IMR-90 (cell line): Measurements from ENCODE around the gene SEC16B. TPM values are rescaled to one million over a fixed set of nuclear protein-coding genes. Genes with fewer than 3 reads are reported as not detected.

Source experiments
- ATAC-seq: fragments of 200-7000 bp; cut with Tn5 transposase; 2 replicates; pipeline ENCODE4 v1.9.1; 2020; ENCODE audit warnings: low read depth, mild to moderate bottlenecking, moderate library complexity
- BruUV-seq: library from RNA; stranded (reverse); fragments of 400-500 nt; replicated peaks from 2 replicates; lab custom pipeline; 2021; lab: Mats Ljungman, UMichigan
- CTCF ChIA-PET: fragments of 300-600 bp; formaldehyde crosslinking; extraction: SDS; loops from one replicate; lab custom pipeline; 2021; ENCODE audit warnings: antibody characterized with exemption; lab: Yijun Ruan, JAX
- POLR2A ChIA-PET: fragments of 300-600 bp; sonication (Branson Sonifier 250); formaldehyde crosslinking; loops from one replicate; lab custom pipeline; 2022; ENCODE audit warnings: antibody characterized with exemption; ENCODE audit not compliant: unreplicated experiment; lab: Charles Lee
- DNase-seq: peaks from one replicate; pipeline ENCODE4 v3.0.0; 2013
- H2AFZ ChIP-seq: replicated peaks from 2 replicates; pipeline ENCODE3; 2013; ENCODE audit warnings: low read length, mild to moderate bottlenecking; ENCODE audit not compliant: poor library complexity
- H2AK5ac ChIP-seq: 2 replicates; pipeline ENCODE4 v1.6.1; 2013; ENCODE audit warnings: low read depth, low read length, inconsistent platforms
- H2AK9ac ChIP-seq: replicated peaks from 2 replicates; pipeline ENCODE3; 2013; ENCODE audit warnings: mild to moderate bottlenecking, low read depth, low read length, moderate library complexity; ENCODE audit not compliant: poor library complexity
- H2BK120ac ChIP-seq: 2 replicates; pipeline ENCODE4 v1.6.1; 2013; ENCODE audit warnings: low read depth, low read length, inconsistent platforms
- H2BK15ac ChIP-seq: 3 replicates; pipeline ENCODE4 v1.6.1; 2013; ENCODE audit warnings: low read depth, low read length, inconsistent platforms
- H2BK20ac ChIP-seq: 2 replicates; pipeline ENCODE4 v1.6.1; 2013; ENCODE audit warnings: low read depth, mild to moderate bottlenecking, inconsistent platforms, low read length, moderate library complexity
- H2BK5ac ChIP-seq: 2 replicates; pipeline ENCODE4 v1.6.1; 2013; ENCODE audit warnings: mild to moderate bottlenecking, low read depth, low read length, inconsistent platforms; ENCODE audit not compliant: poor library complexity, severe bottlenecking
- H3K14ac ChIP-seq: replicated peaks from 2 replicates; pipeline ENCODE4 v1.6.1; 2013; ENCODE audit warnings: low read depth, low read length, inconsistent platforms
- H3K18ac ChIP-seq: 2 replicates; pipeline ENCODE4 v1.6.1; 2013; ENCODE audit warnings: low read depth, low read length, control low read depth
- H3K23ac ChIP-seq: 2 replicates; pipeline ENCODE4 v1.6.1; 2013; ENCODE audit warnings: low read depth, low read length, inconsistent platforms
- H3K27ac ChIP-seq: 2 replicates; pipeline ENCODE4 v1.5.1; 2013; ENCODE audit warnings: mild to moderate bottlenecking, control low read depth, low read length; ENCODE audit not compliant: insufficient read depth
- H3K27me3 ChIP-seq: 2 replicates; pipeline ENCODE4 v1.6.1; 2013; ENCODE audit warnings: low read length; ENCODE audit not compliant: control insufficient read depth, insufficient read depth
- H3K36me3 ChIP-seq: 2 replicates; pipeline ENCODE4 v1.6.1; 2013; ENCODE audit warnings: low read length, mixed read lengths; ENCODE audit not compliant: control insufficient read depth, insufficient read depth
- H3K4ac ChIP-seq: 2 replicates; pipeline ENCODE4 v1.6.1; 2013; ENCODE audit warnings: low read depth, low read length, inconsistent platforms
- H3K4me1 ChIP-seq: 2 replicates; pipeline ENCODE4 v1.6.1; 2013; ENCODE audit warnings: low read length, mixed read lengths; ENCODE audit not compliant: control insufficient read depth, insufficient read depth
- H3K4me2 ChIP-seq: 2 replicates; pipeline ENCODE4 v1.6.1; 2013; ENCODE audit warnings: low read depth, mild to moderate bottlenecking, control low read depth, low read length, moderate library complexity
- H3K4me3 ChIP-seq: 2 replicates; pipeline ENCODE4 v1.5.1; 2013; ENCODE audit warnings: low read depth, mild to moderate bottlenecking, control low read depth, low read length, moderate library complexity; ENCODE audit not compliant: insufficient read depth
- H3K56ac ChIP-seq: 2 replicates; pipeline ENCODE4 v1.6.1; 2013; ENCODE audit warnings: low read length, inconsistent platforms; ENCODE audit not compliant: insufficient read depth; ENCODE audit errors: extremely low read depth
- H3K79me1 ChIP-seq, 2 experiments: 2 replicates each; pipeline ENCODE4 v1.6.1; 2013; ENCODE audit warnings: low read length in 2 of 2, inconsistent platforms in 1 of 2, low read depth in 1 of 2
- H3K9ac ChIP-seq: 2 replicates; pipeline ENCODE4 v1.6.1; 2013; ENCODE audit warnings: low read depth, low read length, control low read depth
- H3K9me1 ChIP-seq: 2 replicates; pipeline ENCODE4 v1.6.1; 2013; ENCODE audit warnings: low read length, inconsistent platforms; ENCODE audit not compliant: insufficient read depth
- H3K9me3 ChIP-seq: 2 replicates; pipeline ENCODE4 v1.6.1; 2013; ENCODE audit warnings: low read length; ENCODE audit not compliant: control insufficient read depth, insufficient read depth
- H4K20me1 ChIP-seq: 2 replicates; pipeline ENCODE4 v1.6.1; 2013; ENCODE audit warnings: low read length, inconsistent platforms; ENCODE audit not compliant: insufficient read depth
- H4K5ac ChIP-seq: 2 replicates; pipeline ENCODE4 v1.6.1; 2013; ENCODE audit warnings: mild to moderate bottlenecking, low read depth, low read length, control low read depth
- H4K8ac ChIP-seq, 2 experiments: 2 replicates each; pipeline ENCODE4 v1.6.1; 2013; ENCODE audit warnings: low read depth in 2 of 2, low read length in 2 of 2, control low read depth in 1 of 2, inconsistent platforms in 1 of 2
- H4K91ac ChIP-seq: 2 replicates; pipeline ENCODE4 v1.6.1; 2013; ENCODE audit warnings: low read depth, low read length, inconsistent platforms; ENCODE audit not compliant: insufficient read depth
- BHLHE40 ChIP-seq: fragments of 150-350 bp; IDR thresholded peaks from 2 replicates; pipeline ENCODE4 v1.6.1; 2016; ENCODE audit warnings: mild to moderate bottlenecking, low read depth, low read length
- CEBPB ChIP-seq: IDR thresholded peaks from 2 replicates; pipeline ENCODE4 v1.6.1; 2012; ENCODE audit warnings: low read depth, low read length, improper control_type of control experiment
- CHD1 ChIP-seq: IDR thresholded peaks from 2 replicates; pipeline ENCODE4 v1.6.1; 2012; ENCODE audit warnings: low read depth, low read length, improper control_type of control experiment
- CTCF ChIP-seq: conservative IDR thresholded peaks from 2 replicates; pipeline ENCODE4 v1.5.1; 2012; ENCODE audit warnings: mild to moderate bottlenecking, low read depth, low read length, improper control_type of control experiment
- ELK1 ChIP-seq: fragments of 150-350 bp; IDR thresholded peaks from 2 replicates; pipeline ENCODE4 v1.6.1; 2016; ENCODE audit warnings: low read depth, mild to moderate bottlenecking, low read length, moderate library complexity, borderline replicate concordance
- MAFK ChIP-seq: IDR thresholded peaks from 2 replicates; pipeline ENCODE4 v1.6.1; 2012; ENCODE audit warnings: low read depth, low read length, improper control_type of control experiment
- MAZ ChIP-seq: IDR thresholded peaks from 2 replicates; pipeline ENCODE4 v1.6.1; 2012; ENCODE audit warnings: low read depth, mild to moderate bottlenecking, low read length, improper control_type of control experiment, moderate library complexity, borderline replicate concordance
- MXI1 ChIP-seq: IDR thresholded peaks from 2 replicates; pipeline ENCODE4 v1.6.1; 2012; ENCODE audit warnings: low read depth, mild to moderate bottlenecking, low read length, moderate library complexity, borderline replicate concordance
- NFE2L2 ChIP-seq: fragments of 150-350 bp; IDR thresholded peaks from 2 replicates; pipeline ENCODE4 v1.6.1; 2016; ENCODE audit warnings: low read depth, mild to moderate bottlenecking, low read length
- POLR2A ChIP-seq: IDR thresholded peaks from 2 replicates; pipeline ENCODE4 v1.6.1; 2012; ENCODE audit warnings: mild to moderate bottlenecking, low read depth, low read length
- RAD21 ChIP-seq: IDR thresholded peaks from 2 replicates; pipeline ENCODE4 v1.6.1; 2012; ENCODE audit warnings: low read length, improper control_type of control experiment
- RCOR1 ChIP-seq: IDR thresholded peaks from 2 replicates; pipeline ENCODE4 v1.6.1; 2012; ENCODE audit warnings: mild to moderate bottlenecking, low read length, improper control_type of control experiment; ENCODE audit not compliant: insufficient replicate concordance
- RFX5 ChIP-seq: IDR thresholded peaks from 2 replicates; pipeline ENCODE4 v1.8.0; 2012; ENCODE audit warnings: low read depth, mild to moderate bottlenecking, low read length, moderate library complexity
- SMC3 ChIP-seq: fragments of 150-350 bp; IDR thresholded peaks from 2 replicates; pipeline ENCODE4 v1.6.1; 2016; ENCODE audit warnings: low read depth, mild to moderate bottlenecking, antibody characterized with exemption, low read length, moderate library complexity
- USF2 ChIP-seq: fragments of 150-350 bp; IDR thresholded peaks from 2 replicates; pipeline ENCODE4 v1.6.1; 2017; ENCODE audit warnings: mild to moderate bottlenecking, antibody characterized with exemption, low read length, low read depth
- WGBS, 2 experiments: methylation state at CpG; one replicate each; pipeline versions ENCODE4 v1.1.5 to v1.1.7; 2013; ENCODE audit warnings: missing lambda C conversion rate in 2 of 2; ENCODE audit not compliant: insufficient read length in 1 of 2; ENCODE audit errors: extremely low coverage in 2 of 2; 5-methylcytosine and 5-hydroxymethylcytosine counted together
- dilution Hi-C: fragments of 300-500 bp; cut with HindIII; formaldehyde crosslinking; loops from one replicate; pipeline ENCODE4 v1.14.3; 2018; ENCODE audit warnings: low sequenced_read_pairs; ENCODE audit not compliant: unreplicated experiment
- in situ Hi-C: fragments of 300-500 bp; cut with MboI; formaldehyde crosslinking; loops from 3 replicates; pipeline ENCODE4 v1.14.3; 2019; ENCODE audit warnings: low sequenced_read_pairs, inconsistent platforms, mixed read lengths
- intact Hi-C: fragments of 100-400 bp; cut with micrococcal nuclease; formaldehyde crosslinking; loops from 2 replicates; pipeline ENCODE4 v1.10.0; 2022
- polyA plus RNA-seq, 3 experiments: library from polyadenylated mRNA; depleted of rRNA; stranded (reverse); fragments of >200 nt; gene quantifications; 2 replicates each; pipeline ENCODE4 v1.2.3, GENCODE V29; 2012; ENCODE audit warnings: low replicate concordance in 1 of 3
- total RNA-seq: library from RNA; depleted of rRNA; stranded (reverse); fragments of >200 nt; gene quantifications from 2 replicates; pipeline ENCODE4 v1.2.3, GENCODE V29; 2012

SEC16B gene
- total and polyA plus RNA-seq, 2 of the 4 experiments (the other 2 are of a cell fraction): 4.3 TPM

- Histone ChIP-seq H4K8ac (peak overlapping the region; percentile 10 to 95), H3K23ac (peak overlapping the region; percentile 88), H3K36me3 (no peaks in the 10 kb centered on the region), H2BK15ac (peak overlapping the region; percentile 35; the same call in 2 of the 3 replicates), H3K4me2 (peak overlapping the region; percentile 57), H3K4me3 (no peak overlapping the region), H2AK5ac (peak overlapping the region; percentile 80), H3K9me3 (no peaks in the 10 kb centered on the region), H2BK20ac (peak overlapping the region; percentile 98), H2BK120ac (peak overlapping the region; percentile 99), H3K27ac (peak overlapping the region; percentile 73), H3K14ac (peak overlapping the region; percentile 94), H3K27me3 (no peaks in the 10 kb centered on the region), H3K18ac (peak overlapping the region; percentile 90), H4K5ac (peak overlapping the region; percentile 79), H2BK5ac (peak overlapping the region; percentile 100), H3K4ac (peak overlapping the region; percentile 95), H2AFZ (peak overlapping the region; percentile 79), H3K56ac (peak overlapping the region; percentile 78), H4K20me1 (no peaks in the 10 kb centered on the region), H2AK9ac (peak overlapping the region; percentile 79), H3K9me1 (peaks cover 4% of the 10 kb centered on the region; the same call in 1 of the 2 replicates), H3K79me1 (no peaks in the 10 kb centered on the region), H4K91ac (peak overlapping the region; percentile 97), H3K4me1 (peaks cover 20% of the 10 kb centered on the region), H3K9ac (peak overlapping the region; percentile 0; the same call in 1 of the 2 replicates)
- POLR2A ChIA-PET: no interaction called here
- ATAC-seq (peak; percentile 87), DNase-seq (peak; percentile 97)
- dilution Hi-C loops (no loop called here), in situ Hi-C loops (no loop called here), intact Hi-C loops (loop anchor here (5.0 kb wide), 2 partner anchors 55 to 720 kb away; no protein-coding TSS in a partner anchor)
- BruUV-seq: no TSS peak
- 0% methylated on average over 1 of the region's 5 CpGs; no CpG with 5 or more reads in 1 of the 2 experiments for WGBS, 2 experiments
- CTCF ChIA-PET: interaction anchor here (0.9 to 1.4 kb wide), 4 partner anchors 13 to 1029 kb away, joined by 4 to 6 read pairs (median 6); no protein-coding TSS in a partner anchor
- no peak for TF ChIP-seq SMC3
- peak; percentile 9 for TF ChIP-seq RCOR1
- no peak for TF ChIP-seq CHD1
- no peak for TF ChIP-seq POLR2A
- no peak for TF ChIP-seq USF2
- no peak for TF ChIP-seq MAZ
- TF ChIP-seq MXI1: no peak
- TF ChIP-seq BHLHE40: no peak
- TF ChIP-seq CTCF: no peak
- TF ChIP-seq CEBPB: no peak
- no peak for TF ChIP-seq NFE2L2
- no peak for TF ChIP-seq RAD21
- no peak for TF ChIP-seq MAFK
- no peak for TF ChIP-seq RFX5
- TF ChIP-seq ELK1: no peak
Measured at GRCh38 chr1:177927021-177927596, 42.7 kb downstream of the SEC16B start.
